Activated naive CD8-positive, alpha-beta T cell treated with anti-CD3 and anti-CD28 coated beads for 36 hours (primary cell): ENCODE measurements around the gene TRIM65. TPM values are rescaled to one million over a fixed set of nuclear protein-coding genes. Genes with fewer than 3 reads are reported as not detected.
"Not testable (repeated sequence)": the region's sequence is repeated elsewhere in the genome, so short reads cannot be mapped to it uniquely, and the experiment has no call there.

Experiments used
- DNase-seq: peaks from one replicate; pipeline ENCODE4 v3.0.0; 2021
- H3K27ac Mint-ChIP-seq: one replicate; pipeline ENCODE4 v1.8.0; 2022; ENCODE audit warnings: mild to moderate bottlenecking, moderate library complexity, mixed read lengths
- H3K27me3 Mint-ChIP-seq: one replicate; pipeline ENCODE4 v1.8.0; 2022; ENCODE audit warnings: mild to moderate bottlenecking, mixed read lengths
- H3K36me3 Mint-ChIP-seq: one replicate; pipeline ENCODE4 v1.8.0; 2021; ENCODE audit warnings: mild to moderate bottlenecking, mixed read lengths
- H3K4me1 Mint-ChIP-seq: one replicate; pipeline ENCODE4 v1.8.0; 2021; ENCODE audit warnings: mixed read lengths
- H3K4me3 Mint-ChIP-seq: one replicate; pipeline ENCODE4 v1.8.0; 2022; ENCODE audit warnings: mild to moderate bottlenecking, moderate library complexity, mixed read lengths
- H3K9me3 Mint-ChIP-seq: one replicate; pipeline ENCODE4 v1.8.0; 2022; ENCODE audit warnings: mixed read lengths
- total RNA-seq, 2 experiments: library from RNA; stranded (reverse); gene quantifications; one replicate each; pipeline ENCODE4 v1.2.3, GENCODE V29; 2021

Gene TRIM65
- total RNA-seq, 2 experiments from 2014 or later = 37.2 to 41.7 TPM

DNA sequence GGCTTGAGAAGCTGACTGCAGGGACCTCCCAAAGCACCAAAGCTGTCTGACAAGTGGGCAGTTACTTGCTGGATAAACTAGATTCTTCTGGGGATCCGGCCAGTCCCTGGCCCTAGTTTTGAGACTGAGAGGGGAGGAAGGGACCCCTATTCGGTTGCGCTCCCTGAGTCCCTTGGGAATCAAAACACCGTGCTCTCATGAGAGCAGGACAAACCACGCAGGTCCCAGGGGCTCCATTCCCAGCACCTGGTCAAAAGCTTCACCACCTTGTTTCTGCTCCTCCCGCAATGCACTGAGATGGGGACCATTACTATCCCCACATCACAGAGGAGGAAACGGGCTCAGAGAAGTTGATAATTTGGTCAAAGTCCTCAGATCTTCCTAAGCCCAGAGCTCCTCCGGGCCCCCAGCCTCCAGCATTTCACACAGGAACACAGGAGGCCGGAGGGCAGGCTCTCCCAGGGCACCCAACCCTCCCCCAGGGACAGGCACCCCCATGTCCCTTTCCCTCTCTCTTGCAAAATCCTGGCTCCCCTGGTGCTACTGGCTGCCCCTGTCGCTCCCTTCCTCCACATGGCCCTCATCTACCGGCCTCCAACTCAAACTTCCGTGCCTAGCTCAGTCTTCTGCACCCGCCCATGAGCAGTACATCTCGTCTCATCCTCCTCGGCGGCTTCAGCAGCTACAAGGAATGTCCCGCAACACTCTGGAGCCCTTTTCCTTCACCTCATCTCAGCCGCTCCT lies 3.3 kb downstream of the TRIM65 start:
- DNase-seq = no peak
- no peaks in the 10 kb centered on the region for H3K9me3 Mint-ChIP-seq
- peak overlapping the region; percentile 72 for H3K27ac Mint-ChIP-seq
- H3K4me3 Mint-ChIP-seq = peak overlapping the region; percentile 44
- H3K4me1 Mint-ChIP-seq = peaks cover 26% of the 10 kb centered on the region
- no peaks in the 10 kb centered on the region for H3K27me3 Mint-ChIP-seq
- H3K36me3 Mint-ChIP-seq = peaks cover 16% of the 10 kb centered on the region

DNA sequence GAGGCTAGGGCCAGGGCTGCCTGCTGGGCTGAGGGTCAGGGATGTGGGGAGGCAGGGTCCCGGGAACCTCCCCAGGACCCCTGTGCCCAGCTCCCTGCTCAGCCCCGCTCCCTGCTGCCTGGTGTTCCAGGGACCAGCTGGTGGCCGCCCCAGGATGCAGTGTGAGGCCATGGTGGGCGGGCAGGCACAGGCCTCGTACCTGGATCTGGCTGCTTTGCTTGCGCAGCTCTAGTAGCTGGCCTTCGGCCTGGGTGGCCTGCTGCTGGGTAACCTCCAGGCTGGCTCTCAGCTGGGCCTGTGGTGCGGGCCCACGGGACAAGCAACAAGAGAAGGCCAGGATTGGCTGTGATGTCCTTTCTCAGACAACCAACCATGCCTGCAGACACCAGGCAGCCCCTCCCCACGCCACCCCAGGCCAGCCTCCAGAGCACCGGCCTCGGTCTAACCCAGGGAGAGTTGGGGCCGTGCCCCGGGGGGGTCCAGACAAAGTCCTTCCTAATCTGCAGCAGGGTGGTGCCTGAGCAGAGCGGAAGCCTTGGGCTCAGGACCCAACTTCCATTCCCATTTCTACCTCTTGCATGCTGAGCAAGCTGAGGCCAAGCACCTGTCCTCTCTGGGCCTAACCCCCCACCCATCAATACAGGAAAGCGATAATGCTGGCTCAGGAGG lies 4.1 kb downstream of the TRIM65 start:
- H3K9me3 Mint-ChIP-seq = no peaks in the 10 kb centered on the region
- H3K27ac Mint-ChIP-seq = no peak overlapping the region
- no peaks in the 10 kb centered on the region for H3K27me3 Mint-ChIP-seq
- H3K4me1 Mint-ChIP-seq = peaks cover 25% of the 10 kb centered on the region
- DNase-seq = no peak
- peaks cover 15% of the 10 kb centered on the region for H3K36me3 Mint-ChIP-seq
- H3K4me3 Mint-ChIP-seq = no peak overlapping the region

DNA sequence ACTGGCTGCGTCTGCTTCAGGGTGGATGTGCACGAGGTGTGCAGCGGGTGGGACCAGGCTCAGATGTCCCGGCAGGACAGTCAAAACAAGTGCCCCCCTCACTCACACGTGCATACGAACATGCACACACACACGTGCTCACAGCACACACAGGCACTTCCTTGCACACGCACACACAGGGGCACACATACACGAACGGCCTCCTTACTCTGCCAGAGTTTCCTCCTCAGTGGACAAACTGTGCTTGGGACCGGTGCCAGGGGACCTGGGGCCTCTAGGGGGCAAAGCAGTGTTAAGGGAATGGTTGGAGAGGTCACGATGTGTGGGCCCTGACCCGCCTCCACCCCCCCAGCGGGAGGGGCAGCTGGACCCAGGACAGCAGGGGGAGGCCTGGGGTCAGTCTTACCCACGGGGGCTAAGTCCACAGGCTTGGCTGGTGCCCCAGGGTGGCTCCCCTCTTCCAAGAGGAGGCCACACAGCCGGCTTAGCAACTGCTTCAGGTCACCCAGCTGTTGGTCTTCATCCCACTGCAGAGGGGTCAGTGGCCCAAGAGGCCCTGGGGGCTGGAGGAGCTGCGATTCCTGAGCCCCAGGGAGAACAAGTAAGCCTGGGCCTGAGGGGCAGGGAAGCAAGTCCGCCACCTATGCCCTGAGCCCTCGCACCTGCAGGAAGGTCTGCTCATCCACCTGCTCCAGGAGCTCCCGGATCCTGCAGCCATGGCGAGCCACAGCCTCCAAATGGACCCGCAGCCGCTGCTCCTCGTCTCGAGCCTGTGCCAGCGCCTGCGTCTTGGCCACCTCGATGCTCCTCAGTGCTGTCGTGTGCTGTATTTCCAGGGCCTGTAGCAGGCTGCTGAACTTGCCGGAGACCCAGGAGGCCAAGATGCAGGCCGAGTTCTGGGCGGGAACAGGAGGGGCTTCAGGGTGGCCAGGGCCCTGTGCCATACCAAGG lies 4.9 kb downstream of the TRIM65 start:
- peaks cover 20% of the 10 kb centered on the region for H3K4me1 Mint-ChIP-seq
- H3K27me3 Mint-ChIP-seq = no peaks in the 10 kb centered on the region
- no peak overlapping the region for H3K27ac Mint-ChIP-seq
- DNase-seq = no peak
- no peak overlapping the region for H3K4me3 Mint-ChIP-seq
- no peaks in the 10 kb centered on the region for H3K9me3 Mint-ChIP-seq
- peaks cover 15% of the 10 kb centered on the region for H3K36me3 Mint-ChIP-seq

DNA sequence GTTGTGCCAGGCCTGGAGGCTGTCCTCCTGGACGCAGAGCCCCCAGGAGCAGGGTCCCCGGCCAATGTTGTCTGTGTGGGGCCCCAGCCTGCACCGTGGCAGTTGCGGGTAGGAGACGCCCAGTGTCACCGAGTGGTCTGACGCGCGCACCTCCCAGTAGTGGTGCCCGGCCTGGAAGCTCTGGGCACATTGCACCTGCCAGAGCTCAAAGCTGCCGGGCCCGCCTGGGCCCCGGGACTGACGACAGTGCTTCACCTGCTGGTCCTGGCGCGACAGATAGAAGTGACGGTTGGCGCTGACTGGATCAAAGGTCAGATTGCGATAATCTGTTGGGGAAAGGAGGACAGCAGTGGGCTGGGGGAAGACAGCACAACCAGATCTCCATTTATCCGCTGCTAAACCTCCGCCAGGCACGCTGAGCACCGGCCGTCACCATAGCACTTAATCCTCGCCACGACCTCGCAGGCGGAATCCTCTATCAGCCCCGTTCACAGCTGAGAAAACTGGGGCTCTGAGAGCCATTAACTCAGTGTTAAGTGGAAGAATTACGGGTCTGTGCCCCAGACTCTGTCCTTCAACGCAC lies 5.6 kb downstream of the TRIM65 start:
- Mint-ChIP-seq H3K27me3 (no peaks in the 10 kb centered on the region), H3K9me3 (no peaks in the 10 kb centered on the region), H3K36me3 (peaks cover 15% of the 10 kb centered on the region), H3K27ac (no peak overlapping the region), H3K4me1 (peaks cover 20% of the 10 kb centered on the region), H3K4me3 (no peak overlapping the region)
- no peak for DNase-seq

DNA sequence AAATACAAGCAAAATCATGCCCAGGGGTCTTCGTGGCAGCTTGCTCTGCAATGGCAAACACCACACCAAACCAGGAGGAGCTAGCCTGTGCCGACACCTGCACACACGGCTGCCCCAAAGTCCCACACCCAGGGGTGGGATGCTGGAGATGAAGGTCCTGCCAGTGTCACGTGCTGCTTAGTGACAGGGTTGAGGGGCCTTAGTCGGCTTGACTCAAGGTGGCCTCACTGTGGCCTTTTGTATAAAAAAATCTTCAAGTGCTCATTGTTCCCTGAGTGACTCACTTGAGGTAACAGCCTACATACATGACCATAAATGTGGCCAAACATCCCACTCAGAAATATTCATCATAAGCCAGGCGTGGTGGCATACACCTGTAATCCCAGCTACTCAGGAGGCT lies 7.3 kb downstream of the TRIM65 start:
- Mint-ChIP-seq H3K27me3 (no peaks in the 10 kb centered on the region), H3K36me3 (peaks cover 4% of the 10 kb centered on the region), H3K9me3 (no peaks in the 10 kb centered on the region), H3K4me3 (no peak overlapping the region), H3K4me1 (peaks cover 11% of the 10 kb centered on the region), H3K27ac (peak overlapping the region; percentile 42)
- DNase-seq = no peak

DNA sequence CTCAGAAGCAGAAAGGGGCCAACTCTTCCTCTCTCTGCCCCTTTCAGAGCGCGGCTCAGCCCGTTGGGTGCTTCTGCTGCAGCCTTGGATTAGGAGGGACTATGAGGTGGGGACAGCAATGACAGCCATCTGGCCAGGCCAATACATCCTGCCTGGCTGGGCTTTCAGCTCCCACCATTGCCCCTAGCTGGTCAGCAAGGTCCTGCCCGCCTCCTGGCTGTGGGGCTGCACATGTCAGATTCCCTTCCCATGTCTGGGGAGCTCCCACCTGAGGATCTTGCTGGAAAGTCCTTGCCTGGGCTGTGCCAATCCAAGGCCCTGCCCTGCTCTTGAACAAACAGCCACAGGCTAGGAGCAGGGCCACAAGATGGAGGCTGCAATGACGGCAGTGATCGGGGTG lies 8.3 kb downstream of the TRIM65 start:
- DNase-seq = no peak
- Mint-ChIP-seq H3K36me3 (peaks cover 4% of the 10 kb centered on the region), H3K4me3 (no peak overlapping the region), H3K27ac (peak overlapping the region; percentile 46), H3K4me1 (peaks cover 3% of the 10 kb centered on the region), H3K9me3 (no peaks in the 10 kb centered on the region), H3K27me3 (no peaks in the 10 kb centered on the region)

DNA sequence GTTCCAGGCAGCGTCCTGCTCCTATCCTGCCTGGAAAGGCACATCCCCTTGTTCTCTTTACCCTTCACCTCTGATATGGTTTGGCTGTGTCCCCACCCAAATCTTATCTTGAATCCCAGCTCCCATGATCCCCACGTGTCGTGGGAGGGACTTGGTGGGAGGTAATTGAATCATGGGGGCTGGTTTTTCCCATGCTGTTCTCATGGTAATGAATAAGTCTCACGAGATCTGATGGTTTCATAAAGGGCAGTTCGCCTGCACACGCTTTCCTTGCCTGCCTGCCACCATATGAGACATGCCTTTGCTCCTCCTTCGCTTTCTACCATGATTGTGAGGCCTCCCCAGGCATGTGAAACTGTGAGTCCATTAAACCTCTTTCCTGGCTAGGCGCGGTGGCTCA lies 10.9 kb downstream of the TRIM65 start:
- H3K27ac Mint-ChIP-seq, H3K4me3 Mint-ChIP-seq, H3K4me1 Mint-ChIP-seq, H3K9me3 Mint-ChIP-seq, H3K36me3 Mint-ChIP-seq, DNase-seq, H3K27me3 Mint-ChIP-seq: not testable (repeated sequence)

DNA sequence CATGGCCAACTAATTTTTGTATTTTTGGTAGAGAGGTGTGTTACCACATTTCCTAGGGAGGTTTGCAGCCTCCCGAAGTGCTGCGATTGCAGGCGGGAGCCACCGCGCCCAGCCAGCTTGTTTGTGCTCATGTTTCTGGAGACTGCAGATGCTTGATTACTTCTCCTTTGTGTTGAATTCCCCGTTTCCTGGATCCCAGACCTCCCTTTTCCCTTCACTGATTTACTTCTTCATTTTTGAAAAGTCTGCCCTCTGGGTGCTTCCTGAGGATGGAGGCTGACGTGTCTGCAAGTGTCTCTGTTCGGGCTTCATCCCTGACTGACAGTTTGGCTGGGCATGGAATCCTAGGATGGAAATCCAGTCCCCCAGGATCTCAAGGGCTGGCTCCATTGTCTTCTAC lies 11.3 kb downstream of the TRIM65 start:
- Mint-ChIP-seq H3K9me3 (no peaks in the 10 kb centered on the region), H3K36me3 (peaks cover 3% of the 10 kb centered on the region), H3K27me3 (no peaks in the 10 kb centered on the region), H3K27ac (no peak overlapping the region), H3K4me1 (peaks cover 3% of the 10 kb centered on the region), H3K4me3 (no peak overlapping the region)
- no peak for DNase-seq

DNA sequence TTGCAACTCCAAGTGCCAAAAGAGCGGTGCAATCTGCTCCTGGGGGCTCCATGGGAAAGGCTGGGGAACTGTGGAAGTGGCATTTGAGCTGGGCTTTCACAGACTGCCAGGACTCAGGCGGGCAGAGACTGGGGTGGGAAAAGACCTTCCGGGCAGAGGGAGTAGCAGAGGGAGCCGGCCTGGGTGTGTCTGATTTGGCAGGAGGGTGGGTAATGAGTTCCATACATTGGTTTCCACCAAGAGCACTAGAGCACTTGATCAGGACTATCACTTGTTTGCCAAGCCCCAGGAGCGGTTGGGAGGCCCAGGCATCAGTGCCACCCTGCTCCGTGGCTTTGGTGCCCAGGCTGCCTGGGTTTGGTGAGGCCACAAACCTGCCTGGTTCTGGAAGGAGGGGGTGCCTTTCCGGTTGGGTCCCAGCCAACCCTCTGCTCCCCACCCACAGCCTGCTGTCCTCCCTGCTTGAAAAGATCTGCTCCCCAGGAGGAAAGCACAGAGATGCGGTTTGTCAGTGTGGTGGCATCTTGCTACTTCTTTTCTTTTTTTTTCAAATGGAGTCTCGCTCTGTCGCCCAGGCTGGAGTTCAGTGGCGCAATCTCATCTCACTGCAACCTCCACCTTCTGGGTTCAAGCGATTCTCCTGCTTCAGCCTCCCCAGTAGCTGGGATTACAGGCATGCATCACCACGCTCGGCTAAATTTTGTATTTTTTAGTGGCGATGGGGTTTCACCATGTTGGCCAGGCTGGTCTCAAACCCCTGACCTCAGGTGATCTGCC lies 14.9 kb downstream of the TRIM65 start:
- DNase-seq = no peak
- H3K9me3 Mint-ChIP-seq = no peaks in the 10 kb centered on the region
- H3K36me3 Mint-ChIP-seq = no peaks in the 10 kb centered on the region
- H3K4me3 Mint-ChIP-seq = no peak overlapping the region
- peaks cover 5% of the 10 kb centered on the region for H3K27me3 Mint-ChIP-seq
- peaks cover 11% of the 10 kb centered on the region for H3K4me1 Mint-ChIP-seq
- H3K27ac Mint-ChIP-seq = no peak overlapping the region

DNA sequence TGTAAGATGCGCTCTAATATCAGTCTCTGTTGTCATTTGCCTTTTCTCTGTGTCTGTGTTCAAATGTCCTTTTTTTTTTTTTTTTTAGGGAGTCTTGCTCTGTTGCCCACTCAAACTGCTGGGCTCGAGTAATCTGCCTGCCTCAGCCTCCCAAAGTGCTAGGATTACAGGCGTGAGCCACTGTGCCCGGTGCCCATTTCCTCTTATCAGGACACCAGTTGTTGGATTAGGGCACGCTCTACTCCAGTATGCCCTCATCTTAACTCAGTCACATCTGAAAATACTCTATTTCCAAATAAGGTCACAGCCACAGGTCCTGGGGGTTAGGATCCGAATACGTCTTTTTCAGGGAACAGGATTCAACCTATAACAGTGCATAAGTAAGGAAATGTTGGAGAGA lies 16.5 kb downstream of the TRIM65 start:
- no peak for DNase-seq
- Mint-ChIP-seq H3K4me1 (peaks cover 24% of the 10 kb centered on the region), H3K4me3 (no peak overlapping the region), H3K27ac (no peak overlapping the region), H3K9me3 (no peaks in the 10 kb centered on the region), H3K36me3 (peaks cover 5% of the 10 kb centered on the region), H3K27me3 (peaks cover 5% of the 10 kb centered on the region)

DNA sequence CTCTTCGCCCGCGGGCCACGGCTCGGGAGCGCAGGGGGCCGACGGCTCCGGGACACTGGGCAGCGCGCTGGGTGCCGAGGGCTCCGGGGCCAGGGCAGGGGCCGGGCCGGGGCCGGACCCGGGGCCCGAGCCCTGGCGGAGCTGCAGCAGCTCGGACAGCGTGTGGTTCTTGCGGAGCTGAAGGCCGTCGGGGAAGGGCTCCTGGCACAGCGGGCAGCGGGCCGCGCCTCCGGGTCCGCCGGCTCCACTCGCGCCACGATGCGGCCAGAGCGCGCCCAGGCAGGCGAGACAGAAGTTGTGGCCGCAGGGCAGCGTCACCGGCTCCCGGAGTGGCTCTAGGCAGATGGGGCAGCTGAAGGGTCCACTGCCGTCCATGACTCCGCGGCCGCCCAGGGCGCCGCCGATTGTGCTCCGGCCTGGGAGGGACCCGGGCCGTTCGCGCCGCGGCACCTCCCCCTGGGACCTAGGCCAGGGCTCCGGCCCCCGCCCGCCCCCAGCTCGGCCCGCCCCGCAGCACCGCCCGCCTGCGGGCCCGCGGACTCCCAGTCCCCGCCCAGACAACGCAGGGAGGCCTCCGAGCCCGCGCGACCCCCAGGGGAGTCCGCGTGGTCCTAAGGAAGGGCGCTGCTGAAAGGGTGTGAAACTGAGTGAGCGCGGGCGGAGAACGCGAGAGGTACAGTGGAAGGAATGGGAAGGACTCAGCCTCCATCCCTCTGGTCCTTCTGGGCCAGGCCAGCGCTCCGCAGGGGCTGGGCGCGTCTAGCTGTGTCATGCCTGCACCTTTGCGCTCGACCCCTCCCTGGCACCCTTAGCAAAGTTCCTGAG lies 18.4 kb downstream of the TRIM65 start, which contains the start of gene TRIM47:
Gene TRIM47 (minus strand): TSS at position 408 of the 825 bp plus-strand sequence. CDS start 33 bp downstream, at position 375.
- DNase-seq = peak; percentile 50
- Mint-ChIP-seq H3K4me3 (peak within 1 kb of the TSS; percentile 82), H3K27ac (peak within 1 kb of the TSS; percentile 71), H3K9me3 (no peaks in the 10 kb centered on the region), H3K36me3 (peaks cover 5% of the 10 kb centered on the region), H3K4me1 (peaks cover 24% of the 10 kb centered on the region), H3K27me3 (peaks cover 5% of the 10 kb centered on the region)

DNA sequence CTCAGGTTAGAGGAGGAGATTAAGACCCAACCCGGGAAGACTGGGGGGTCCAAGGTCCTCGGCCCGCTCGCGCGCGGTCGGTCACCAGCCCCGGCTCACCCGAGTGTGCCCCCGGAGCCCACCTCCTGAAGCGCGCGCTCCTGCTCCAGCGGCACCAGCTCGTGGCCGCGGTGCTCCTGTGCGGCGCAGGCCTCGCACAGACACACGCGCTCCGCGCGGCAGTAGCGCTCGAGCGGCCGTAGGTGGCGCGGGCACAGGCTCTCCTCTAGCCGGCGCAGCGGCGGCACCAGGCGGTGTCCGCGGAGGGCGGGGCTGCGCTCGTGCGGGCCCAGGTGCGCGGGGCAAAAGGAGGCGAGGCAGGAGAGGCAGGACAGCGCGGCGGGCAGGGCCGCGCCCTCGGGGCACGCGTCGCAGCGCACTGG lies 19.0 kb downstream of the TRIM65 start:
- peak overlapping the region; percentile 71 for H3K27ac Mint-ChIP-seq
- peaks cover 5% of the 10 kb centered on the region for H3K27me3 Mint-ChIP-seq
- H3K9me3 Mint-ChIP-seq = no peaks in the 10 kb centered on the region
- H3K4me3 Mint-ChIP-seq = peak overlapping the region; percentile 82
- H3K4me1 Mint-ChIP-seq = peaks cover 27% of the 10 kb centered on the region
- peaks cover 5% of the 10 kb centered on the region for H3K36me3 Mint-ChIP-seq
- DNase-seq = peak; percentile 83

DNA sequence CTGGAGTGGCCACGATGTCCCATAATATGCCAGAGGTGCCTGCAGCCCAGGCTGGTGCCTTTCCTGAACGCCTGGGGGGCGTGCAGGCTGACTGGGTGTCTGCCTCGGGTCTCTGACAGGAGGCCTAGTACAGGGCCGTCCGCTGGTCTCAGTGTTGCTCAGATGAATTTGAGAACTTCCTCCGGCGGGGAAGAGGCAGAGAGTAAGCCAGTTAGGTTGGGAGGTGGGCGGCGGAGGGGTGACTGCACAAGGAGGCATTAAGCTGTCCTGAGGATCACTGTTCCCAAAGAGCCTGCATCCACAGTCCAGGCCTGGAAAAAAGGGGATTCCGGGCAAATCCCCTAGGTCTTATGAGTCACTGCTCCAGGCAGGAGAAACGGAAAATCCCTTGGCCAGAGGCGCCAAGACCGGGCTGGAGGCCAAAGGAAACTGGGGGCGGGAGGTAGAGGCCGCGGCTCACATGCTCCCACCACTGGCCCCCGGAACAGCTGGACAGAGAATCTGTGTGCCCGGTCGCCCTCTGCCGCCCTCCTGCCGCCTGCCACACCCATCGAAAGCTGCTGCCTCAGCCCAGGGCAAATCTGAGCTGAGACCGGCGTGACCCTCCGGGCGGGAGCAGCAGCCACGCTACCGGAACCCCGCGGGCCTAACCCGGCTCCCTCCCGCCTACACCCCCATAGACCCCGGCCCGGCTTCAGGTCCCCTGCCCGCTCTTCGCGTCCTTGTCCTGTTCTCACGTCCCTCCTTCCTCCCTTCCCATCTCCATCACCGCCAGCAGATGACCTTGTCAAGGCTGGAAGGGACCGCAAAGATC lies 19.6 kb downstream of the TRIM65 start:
- peak; percentile 46 for DNase-seq
- H3K4me3 Mint-ChIP-seq = peak overlapping the region; percentile 82
- H3K36me3 Mint-ChIP-seq = peaks cover 5% of the 10 kb centered on the region
- no peaks in the 10 kb centered on the region for H3K9me3 Mint-ChIP-seq
- peaks cover 5% of the 10 kb centered on the region for H3K27me3 Mint-ChIP-seq
- peaks cover 31% of the 10 kb centered on the region for H3K4me1 Mint-ChIP-seq
- peak overlapping the region; percentile 71 for H3K27ac Mint-ChIP-seq
